SHP77 treated with DMSO at 0.1 percent for 48 hours (cell line): ENCODE results near the gene NNAT.

Experiments
- DNase-seq: peaks from one replicate; lab custom pipeline; 2025; lab: John Stamatoyannopoulos, UW

NNAT gene

GRCh38 chr20:37502654-37503053 lies 18.4 kb upstream of the NNAT start:
- DNase-seq, result no peak

GRCh38 chr20:37503256-37503927 lies 17.7 kb upstream of the NNAT start:
- no peak for DNase-seq

GRCh38 chr20:37504404-37505096 lies 16.5 kb upstream of the NNAT start:
- DNase-seq, result no peak

GRCh38 chr20:37505263-37506151 lies 15.5 kb upstream of the NNAT start:
- no peak for DNase-seq

GRCh38 chr20:37506152-37506725 lies 14.8 kb upstream of the NNAT start:
- no peak for DNase-seq

GRCh38 chr20:37510226-37510625 lies 10.8 kb upstream of the NNAT start:
- DNase-seq, result no peak

GRCh38 chr20:37511610-37512275 lies 9.3 kb upstream of the NNAT start:
- no peak for DNase-seq

- DNase-seq, result no peak
Observed at GRCh38 chr20:37513779-37514359, 7.2 kb upstream of the NNAT start.

GRCh38 chr20:37515876-37516275 lies 5.2 kb upstream of the NNAT start:
- DNase-seq, result no peak

- no peak for DNase-seq
Observed at GRCh38 chr20:37516811-37517750, 4.0 kb upstream of the NNAT start.

GRCh38 chr20:37518059-37518458 lies 3.0 kb upstream of the NNAT start:
- no peak for DNase-seq

- peak; percentile 41 for DNase-seq
Observed at GRCh38 chr20:37518606-37519507, 2.2 kb upstream of the NNAT start.

GRCh38 chr20:37519508-37520418 lies 1.3 kb upstream of the NNAT start:
- peak; percentile 59 for DNase-seq

GRCh38 chr20:37520419-37520955 lies 563 bp upstream of the NNAT start:
- DNase-seq, result no peak

GRCh38 chr20:37522260-37523011 lies 1.4 kb downstream of the NNAT start:
- no peak for DNase-seq

- DNase-seq, result no peak
Observed at GRCh38 chr20:37523012-37523391, 2.0 kb downstream of the NNAT start.
